Inferior parietal cortex (tissue), 1 donor: Measurements from ENCODE around the gene NEURL3.
A peak's percentile ranks its signal among the peaks of the same experiment; 100 is the strongest.
"Not testable (repeated sequence)": the region's sequence is repeated elsewhere in the genome, so short reads cannot be mapped to it uniquely, and the experiment has no call there.

Experiments
- DNase-seq: peaks from one replicate; pipeline ENCODE4 v3.0.0-alpha.2; 2016; ENCODE audit errors: extremely low spot score

The NEURL3 gene

DNA sequence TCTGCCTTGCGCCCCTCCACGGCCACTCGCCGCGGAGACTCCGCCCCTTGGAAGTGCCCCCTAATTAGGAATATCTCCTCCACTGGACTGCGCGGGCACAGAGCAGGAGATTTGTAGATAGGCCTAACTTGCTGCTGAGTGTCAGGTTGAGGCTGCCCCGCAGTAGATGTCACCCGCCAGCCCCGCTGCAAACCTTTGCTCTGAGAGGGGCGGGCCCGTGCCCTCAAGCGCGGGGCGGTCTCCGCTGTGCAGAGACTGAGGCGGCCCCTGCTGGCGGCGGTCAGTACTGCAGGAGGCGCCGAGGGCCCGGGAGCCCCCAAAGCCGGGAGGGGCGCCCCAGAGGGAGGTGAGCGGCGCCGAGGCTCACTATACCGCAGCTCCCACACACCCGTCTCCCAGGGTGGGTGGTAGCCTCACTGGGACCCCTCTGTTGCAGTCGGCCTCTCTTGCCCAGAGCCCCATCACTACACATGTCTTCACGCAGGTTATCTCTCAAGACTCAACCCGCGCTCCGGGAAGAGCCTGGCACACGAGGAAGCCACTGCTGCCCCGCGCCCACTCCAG, 2.9 kb upstream of the NEURL3 start:
- DNase-seq: peak; percentile 64

DNA sequence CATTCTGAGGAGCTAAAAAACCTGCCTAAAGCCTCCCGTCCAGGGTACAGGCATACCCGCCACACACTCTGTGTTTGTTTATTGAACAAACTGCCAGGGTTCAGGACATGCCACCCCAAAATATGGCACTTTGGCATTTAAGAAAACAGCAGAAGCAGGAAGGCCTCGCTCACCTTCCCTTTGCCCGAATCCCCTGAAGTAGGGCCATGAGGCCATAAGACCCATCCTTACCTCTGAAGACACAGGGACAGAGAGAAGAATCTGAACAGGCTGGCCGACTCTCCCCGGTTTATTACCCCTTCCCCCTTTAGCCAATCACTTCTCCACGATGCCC, 1.7 kb upstream of the NEURL3 start:
- no peak for DNase-seq

DNA sequence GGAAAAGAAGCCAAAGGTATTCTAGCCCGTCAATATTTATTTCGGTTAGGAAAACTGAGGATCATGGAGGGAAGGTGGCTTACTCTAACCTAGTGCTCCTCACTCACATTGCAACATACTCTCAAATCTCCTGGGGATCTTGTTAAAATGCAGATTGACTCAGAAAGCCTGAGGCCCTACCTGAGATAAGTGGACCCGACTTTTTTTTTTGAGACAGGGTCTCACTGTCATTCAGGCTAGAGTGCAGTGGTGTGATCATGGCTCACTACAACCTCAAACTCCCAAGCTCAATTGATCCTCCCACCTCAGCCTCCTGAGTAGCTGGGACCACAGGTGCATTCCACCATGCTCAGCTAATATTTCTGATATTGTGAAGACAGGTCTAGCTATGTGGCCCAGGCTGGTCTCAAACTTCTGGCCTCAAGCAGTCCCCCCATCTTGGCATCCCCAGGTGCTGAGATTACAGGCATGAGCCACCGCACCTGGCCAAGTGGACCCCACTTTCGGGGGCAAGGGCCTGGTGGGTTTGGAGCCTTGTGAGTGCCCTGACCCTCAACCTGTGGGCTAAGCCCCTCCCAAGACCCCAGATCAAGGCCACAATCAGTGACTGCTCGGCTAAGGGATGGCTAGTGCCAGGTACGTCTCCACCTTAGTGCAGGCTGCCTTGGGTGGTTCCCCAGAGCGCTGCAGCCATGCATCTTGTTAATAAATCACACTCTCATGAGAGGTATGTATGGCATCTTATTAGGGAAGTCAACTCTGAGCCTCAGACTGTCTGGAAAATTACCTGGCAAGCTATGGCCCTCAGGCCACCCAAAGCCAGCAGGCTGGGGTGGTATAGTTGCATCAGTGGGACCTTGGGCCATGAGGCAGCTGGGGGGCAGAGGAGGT, 1.1 kb upstream of the NEURL3 start:
- DNase-seq: no peak

DNA sequence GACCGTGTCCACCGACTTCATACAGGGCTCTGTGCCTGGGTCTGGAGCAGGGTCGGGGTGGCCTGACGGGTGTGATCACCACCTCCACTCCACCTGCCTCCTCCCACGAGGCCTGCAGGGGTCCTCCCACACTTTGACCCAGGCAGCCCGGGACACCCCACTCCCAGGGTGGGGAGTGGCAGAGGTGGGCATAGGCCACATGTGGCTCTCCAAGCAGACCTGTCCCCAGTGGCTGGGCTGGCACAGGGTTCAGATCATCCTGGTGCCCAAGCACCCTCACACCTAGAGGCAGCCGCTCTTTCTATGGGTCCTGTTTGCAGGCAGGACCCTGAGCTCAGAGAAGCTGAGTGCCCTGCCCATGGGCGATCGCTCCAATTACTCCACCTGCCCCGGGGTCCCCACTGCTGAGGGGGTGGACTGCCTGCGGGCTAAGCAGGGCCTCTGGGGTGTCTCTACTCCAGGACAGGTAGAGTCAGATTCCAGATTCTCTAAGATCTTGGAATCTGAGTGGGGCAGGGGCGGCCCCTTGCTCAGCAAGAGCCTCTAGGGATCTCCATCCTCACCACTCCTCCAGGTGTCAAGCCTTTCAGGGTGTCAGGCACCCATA, 1.4 kb downstream of the NEURL3 start:
- DNase-seq: no peak

DNA sequence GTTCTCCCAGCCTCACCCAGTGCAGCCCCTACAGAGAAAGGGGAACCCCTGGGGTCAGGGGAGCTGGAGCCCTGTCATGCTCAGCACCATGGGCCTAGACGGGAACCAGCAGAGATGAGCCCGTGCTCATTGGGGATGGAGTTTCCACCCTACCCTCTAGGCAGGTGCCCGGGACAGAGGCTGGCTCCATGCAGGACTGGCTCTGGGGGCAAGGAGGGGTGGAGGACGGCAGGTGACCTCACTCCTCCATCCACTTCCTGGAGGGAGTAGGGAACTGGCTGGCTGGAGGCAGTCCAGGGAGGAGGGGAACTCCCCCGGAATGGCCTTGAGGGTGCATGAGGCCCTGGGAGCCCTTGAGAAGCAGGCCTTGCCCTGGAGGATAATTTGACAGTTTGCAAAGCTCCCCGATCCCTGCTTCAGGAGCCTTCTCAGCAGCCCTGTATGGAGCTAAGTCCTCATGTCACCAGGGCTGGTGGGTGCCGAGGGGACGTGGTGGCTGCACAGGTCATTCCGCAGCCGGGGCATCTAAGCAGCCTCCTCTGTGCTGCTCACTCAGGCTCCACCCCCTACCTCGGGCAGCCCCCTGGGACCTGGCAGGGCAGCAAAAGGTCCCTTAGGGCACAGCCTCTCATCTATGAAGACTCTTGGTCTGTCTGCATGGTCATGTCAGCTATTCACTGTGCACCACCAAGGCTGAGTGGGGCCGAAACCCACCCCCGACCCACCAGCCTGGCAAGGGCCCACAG, 2.1 kb downstream of the NEURL3 start:
- no peak for DNase-seq

DNA sequence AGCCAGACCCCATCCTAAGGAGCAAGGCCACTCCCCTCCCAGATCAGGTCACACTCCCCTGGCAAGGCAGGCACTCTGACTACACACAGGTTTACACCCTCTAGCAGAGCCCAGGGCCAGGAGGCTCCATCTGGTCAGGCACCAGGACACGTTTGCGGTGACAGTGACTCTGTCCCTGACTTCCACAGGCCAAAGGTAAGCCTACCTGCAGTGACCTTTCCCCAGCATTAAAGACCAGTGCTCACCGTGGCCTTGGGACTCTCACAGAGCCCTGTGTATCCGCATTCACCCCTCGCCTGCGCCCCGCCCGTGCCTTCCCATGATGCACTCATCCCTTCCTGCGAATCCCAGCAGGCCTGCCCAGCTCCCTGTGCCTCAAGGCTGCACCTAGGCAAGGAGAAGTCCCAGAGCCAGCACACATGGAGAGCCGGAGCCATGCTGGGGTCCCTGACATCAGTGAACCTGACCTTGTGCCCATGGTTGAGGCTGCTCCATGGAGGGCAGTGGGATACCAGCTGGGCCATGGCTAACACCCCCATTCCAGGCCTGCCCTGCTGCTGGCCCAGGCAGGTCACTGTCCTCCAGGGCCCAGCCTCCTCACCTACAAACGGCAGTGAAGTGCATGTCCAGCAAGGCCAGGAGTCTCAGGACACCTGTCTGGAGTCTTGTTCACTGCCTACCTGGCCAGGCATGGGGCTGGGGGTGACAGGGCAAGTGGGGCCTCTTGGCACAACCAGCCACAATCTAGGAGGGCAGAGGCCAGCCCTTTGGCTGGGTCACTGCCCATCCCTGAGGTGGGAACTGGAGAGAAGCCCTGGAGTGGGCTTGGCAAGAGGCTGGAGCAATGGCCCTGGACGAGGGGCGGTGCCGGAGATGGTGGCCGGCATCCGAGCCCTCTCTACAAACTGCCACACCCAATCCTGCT, 3.0 kb downstream of the NEURL3 start:
- DNase-seq: no peak

DNA sequence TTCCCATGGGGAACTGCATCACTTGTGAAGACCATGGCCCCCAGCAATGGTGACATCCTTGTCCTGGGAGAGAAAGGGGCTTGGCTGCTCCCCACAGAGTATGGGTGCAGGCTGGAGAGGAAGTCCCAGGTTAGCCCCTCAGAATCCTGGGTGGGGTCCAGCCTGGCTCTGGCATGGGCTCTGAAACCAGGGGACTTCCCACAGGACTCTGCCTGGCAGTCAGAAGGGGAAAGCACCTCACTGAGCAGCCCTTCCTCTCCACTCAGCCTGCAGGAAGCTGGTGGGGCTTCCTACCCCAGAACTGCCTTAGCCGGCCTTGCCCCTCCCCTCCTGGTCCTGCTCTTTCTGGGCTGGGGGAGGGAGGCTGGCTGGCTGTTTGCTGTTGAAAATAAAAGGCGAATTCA, 3.7 kb downstream of the NEURL3 start:
- DNase-seq: no peak

DNA sequence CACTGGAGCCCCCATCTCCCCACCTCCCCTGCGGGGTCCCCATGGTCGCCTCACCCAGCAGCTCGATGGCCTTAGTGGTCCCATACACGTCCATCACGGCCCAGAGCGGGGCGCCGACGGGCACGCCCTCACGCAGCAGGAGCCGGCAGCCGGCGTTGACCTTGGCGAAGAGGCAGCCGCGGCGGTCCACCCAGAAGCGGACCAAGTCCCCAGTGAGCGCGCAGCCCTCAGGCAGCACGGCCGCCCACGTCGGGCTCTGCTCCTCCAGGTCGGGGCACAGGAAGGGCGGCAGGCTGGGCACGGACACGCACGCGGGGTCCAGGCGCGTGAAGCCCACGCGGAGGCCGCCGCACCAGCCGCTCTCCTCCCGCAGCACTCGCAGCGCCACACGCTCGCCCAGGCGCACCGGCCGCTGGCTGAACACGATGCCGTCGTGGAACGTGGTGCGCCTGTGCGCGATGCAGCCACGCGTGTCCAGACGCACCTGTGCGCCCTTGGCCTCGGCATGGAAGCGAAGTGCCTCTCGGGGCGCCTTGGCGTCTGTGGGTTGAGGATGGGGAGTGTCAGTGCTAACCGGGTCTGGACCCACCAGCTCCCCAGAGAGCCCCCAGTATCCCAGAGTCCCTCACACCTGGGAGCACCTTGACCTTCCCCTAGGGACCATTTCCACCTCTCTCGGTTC, 4.6 kb downstream of the NEURL3 start:
- no peak for DNase-seq

DNA sequence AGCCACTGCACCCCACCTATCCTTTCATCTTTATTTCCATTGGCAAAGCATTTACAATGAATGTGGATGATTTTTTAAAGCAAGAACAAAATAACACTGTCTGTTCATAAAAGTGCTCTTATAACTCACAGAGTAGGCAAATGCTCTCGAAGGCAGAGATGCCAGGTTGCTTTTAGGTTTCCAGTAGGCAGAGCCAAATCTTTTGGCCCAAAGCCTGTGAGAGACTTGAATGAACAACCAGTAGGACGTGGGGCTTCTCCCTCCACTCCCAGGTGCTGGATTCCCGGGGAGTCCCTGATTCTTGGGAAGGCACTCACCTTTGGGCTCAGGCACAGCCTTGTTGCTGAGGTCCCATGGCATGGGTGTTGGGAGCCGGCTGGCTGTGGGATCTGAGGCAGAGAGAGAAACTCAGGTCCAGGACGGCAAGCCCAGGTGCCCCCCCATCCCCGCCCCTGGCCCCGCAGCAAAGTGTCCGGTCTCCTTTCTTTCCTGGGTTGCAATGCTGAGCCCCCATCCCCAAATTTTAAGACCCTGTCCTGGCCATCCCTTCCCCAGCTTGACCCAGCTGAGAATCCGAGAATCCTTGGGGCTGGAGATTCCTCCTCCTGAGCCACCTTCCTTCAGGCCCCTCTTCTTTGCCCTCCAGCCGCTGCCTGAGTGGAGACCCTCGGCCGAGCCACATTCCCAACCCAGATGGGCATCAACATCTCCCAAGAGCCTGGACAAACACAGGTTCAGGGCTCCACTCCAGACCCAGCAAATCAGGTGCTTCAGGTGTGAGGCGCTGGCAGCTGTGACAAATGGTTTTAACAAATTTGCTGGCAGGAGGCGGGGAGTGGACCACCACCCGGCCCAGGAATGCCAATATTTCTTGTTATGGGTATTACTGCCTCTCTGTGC, 5.8 kb downstream of the NEURL3 start:
- DNase-seq: no peak

DNA sequence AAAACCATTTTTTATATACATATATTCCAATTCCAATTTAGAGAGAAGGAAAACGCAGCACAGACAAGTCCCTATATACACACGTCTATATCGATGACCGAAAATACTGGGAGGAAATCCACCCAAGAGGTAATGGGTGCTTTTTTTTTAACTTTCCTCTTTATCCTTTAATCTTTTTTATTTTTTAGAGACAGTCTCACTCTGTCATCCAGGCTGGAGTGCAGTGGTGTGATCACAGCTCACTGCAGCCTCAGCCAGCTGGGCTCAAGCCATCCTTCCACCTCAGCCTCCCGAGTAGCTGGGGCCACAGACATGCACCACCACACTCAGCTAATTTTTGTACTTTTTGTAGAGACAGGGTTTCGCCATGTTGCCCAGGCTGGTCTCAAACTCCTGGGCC, 6.5 kb downstream of the NEURL3 start:
- DNase-seq: not testable (repeated sequence)

DNA sequence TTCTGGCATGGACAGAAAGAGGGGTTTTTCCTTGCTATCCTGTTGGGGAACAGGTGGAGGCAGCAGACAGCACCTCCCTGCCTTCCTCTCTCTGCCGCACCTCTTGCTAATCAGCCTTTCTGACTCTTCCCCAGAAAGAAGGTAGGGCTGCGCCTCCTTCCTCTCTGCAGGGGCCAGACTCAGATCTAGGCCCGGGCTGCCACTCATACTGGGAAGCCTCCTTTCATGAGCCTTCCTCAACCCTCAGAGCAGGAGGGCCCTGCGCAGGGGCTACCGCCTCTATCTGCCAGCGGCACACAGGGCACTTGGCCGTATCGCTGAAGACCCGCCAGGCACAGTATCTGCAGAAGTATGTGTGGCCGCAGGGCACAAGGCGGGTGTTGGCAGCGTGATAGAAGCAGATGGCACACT, 7.1 kb downstream of the NEURL3 start:
- DNase-seq: no peak

DNA sequence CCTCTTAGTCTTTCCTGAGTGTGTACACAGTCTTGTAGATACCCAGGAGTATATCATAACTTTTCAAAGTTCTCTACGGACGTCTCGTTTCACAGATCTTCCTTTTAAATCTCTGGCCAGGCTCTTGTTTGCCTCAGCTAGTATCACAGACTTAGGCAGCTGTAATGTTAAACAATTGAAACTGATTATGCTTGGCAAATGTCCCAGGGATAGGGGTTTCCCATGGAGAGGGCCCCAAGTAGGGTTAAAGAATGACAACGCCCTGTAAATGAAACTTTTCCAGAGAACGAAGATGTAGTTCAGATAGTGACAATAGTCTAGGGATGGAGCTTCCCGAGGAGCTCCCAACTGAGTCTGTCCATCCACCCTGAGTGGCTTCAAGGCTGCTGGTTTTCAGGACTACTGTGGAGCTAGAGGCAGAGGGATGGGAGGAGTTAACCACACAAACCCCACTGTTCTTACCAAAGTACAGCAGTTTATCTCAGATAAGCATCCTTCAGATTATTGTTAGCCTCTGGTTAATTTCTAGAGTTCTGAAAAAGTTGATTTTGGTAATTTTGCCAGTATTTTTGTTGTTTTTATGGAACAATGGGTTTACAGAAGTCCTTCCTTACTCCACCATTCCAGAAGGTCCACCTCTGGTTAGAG, 9.1 kb downstream of the NEURL3 start:
- no peak for DNase-seq

DNA sequence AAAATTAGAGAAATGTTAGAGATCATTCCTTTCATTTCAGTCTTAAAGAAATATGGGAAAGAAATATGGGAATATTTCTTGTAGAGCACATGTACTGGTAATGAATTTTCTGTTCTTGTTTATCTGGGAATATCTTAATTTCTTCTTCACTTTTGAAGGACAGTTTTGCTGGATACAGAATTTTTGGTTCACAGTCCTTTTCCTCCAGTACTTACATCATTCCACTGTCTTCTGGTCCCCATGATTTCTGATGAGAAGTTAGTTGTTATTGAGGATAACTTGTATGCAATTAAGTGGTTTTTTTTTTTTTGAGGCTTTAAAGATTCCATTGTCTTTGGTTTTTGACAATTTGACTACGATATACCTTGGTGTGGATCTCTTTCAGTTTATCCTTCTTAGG, 11.0 kb downstream of the NEURL3 start:
- DNase-seq: no peak

DNA sequence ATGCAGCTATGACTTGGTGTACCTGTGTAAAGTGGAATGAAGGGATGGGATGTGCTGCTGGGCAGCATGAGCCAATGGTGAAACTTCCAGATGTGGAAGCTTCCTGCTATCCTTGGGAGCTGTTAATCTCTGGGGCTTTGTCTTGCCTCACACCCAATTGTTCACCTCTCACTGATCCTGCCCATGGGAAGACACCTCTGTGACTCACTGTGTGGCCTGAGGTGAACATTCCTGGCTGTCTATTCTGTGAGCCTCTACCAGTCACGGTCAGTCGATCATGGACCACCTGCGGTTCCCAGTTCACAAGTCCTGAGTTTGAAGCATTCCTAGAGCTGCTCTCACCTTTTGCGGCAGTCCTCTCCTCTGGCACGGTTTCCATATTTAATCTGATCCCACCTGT, 12.1 kb downstream of the NEURL3 start:
- no peak for DNase-seq

DNA sequence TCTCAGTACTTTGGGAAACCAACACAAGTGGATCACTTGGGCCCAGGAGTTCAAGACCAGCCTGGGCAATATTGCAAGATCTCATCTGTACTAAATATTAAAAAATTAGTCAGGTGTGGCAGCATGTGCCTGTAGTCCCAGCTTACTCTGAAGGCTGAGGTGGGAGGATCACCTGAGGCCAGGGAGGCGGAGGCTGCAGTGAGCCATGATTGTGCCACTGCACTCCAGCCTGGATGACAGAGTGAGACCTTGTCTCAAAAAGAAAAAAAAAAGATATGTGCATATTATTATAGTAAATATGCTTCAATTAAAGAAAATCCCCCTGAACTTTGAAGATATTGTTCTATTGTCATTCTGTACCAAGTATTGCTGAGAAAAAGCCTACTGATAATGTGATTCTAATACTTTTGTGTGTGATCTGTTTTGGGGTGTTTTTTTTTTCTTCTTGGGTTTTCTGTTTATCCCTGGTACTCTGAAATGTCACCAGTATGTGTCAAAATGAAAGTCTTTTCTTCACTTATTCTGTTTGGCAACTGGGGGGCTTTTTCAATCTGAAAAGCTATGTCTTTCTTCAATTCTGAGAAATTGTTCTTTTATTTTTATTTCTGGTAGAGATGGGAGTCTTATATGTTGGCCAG, 13.2 kb downstream of the NEURL3 start:
- no peak for DNase-seq

DNA sequence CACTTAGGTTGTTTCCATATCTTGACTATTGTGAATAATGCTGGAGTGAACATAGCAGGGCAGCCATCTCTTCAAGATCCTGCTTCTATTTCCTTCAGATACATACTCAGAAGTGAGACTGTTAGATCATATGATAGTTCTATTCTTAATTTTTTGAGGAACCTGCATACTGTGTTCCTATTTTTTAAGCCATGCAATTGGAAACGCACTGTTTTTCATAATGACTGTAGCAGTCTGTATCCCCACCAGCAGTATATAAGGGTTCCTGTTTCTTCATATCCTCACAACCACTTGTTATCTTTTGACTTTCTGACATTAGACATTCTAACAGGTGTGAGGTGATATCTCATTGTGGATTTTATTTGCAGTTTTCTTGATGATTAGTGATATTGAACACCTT, 15.5 kb downstream of the NEURL3 start:
- DNase-seq: no peak

DNA sequence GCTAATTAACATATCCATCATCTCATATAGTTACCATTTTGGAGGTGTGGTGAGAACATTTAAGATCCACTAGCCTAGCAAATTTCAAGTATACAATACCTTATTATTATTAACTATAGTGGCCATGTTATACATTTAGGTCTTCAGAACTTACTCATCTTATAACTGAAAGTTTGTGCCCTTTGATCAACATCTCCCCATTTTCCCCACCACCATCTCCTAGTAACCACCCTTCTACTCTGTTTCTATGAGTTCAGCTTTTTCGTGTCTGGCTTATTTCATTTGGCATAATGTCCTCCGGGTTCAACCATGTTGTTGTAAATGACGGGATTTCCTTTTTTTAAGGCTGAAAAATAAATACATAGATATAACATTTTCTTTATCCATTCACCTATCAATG, 15.9 kb downstream of the NEURL3 start:
- no peak for DNase-seq

DNA sequence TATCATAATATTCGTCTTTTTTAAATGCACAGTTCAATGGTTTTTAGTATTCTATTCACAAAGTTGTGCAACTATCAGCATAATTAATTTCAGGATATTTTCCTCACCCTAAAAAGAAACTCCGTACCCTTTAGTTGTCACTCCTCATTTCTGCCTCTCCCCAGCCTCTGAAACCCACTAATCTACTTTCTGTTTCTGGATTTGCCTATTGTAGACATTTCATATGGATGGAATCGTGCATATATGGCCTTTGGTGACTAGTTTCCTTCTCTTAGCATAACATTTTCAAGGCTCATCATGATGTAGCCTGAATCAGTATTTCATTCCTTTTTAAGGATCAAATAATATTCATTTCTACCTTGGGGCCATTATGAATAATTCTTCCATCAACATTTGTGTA, 18.5 kb downstream of the NEURL3 start:
- no peak for DNase-seq
